Lung (tissue), 12 donors: ENCODE results near the gene PARVB. TPM values are rescaled to one million over a fixed set of nuclear protein-coding genes. Genes with fewer than 3 reads are reported as not detected.

Source experiments
- ATAC-seq: fragments of 200-7000 bp; cut with Tn5 transposase; one replicate; pipeline ENCODE4 v1.9.1; 2020; ENCODE audit warnings: moderate number of reproducible peaks; ENCODE audit not compliant: insufficient read depth, low FRiP score
- DNase-seq, 3 donors: peaks; one replicate each; pipeline ENCODE4 v3.0.0-alpha.2; 2013 to 2017
- H3K27ac ChIP-seq, 2 donors: one replicate each; pipeline ENCODE4 v1.5.1; 2013; ENCODE audit warnings: mild to moderate bottlenecking in 2 of 2, moderate library complexity in 2 of 2, control low read depth in 1 of 2, inconsistent platforms in 1 of 2, low read depth in 1 of 2, low read length in 1 of 2
- H3K27me3 ChIP-seq, 3 donors: one replicate each; pipeline ENCODE4 v1.5.1; 2013; ENCODE audit warnings: low read length in 2 of 3; ENCODE audit not compliant: control insufficient read depth in 3 of 3, insufficient read depth in 3 of 3
- H3K36me3 ChIP-seq, 4 donors: one replicate each; pipeline ENCODE4 v1.5.1; 2013; ENCODE audit warnings: low read length in 4 of 4, mild to moderate bottlenecking in 1 of 4, moderate library complexity in 1 of 4; ENCODE audit not compliant: control insufficient read depth in 4 of 4, insufficient read depth in 4 of 4
- H3K4me1 ChIP-seq, 5 donors: one replicate each; pipeline ENCODE4 v1.5.1; 2013; ENCODE audit warnings: low read length in 5 of 5, mild to moderate bottlenecking in 2 of 5, moderate library complexity in 1 of 5; ENCODE audit not compliant: control insufficient read depth in 5 of 5, insufficient read depth in 5 of 5
- H3K4me3 ChIP-seq: one replicate; pipeline ENCODE4 v1.5.1; 2013; ENCODE audit warnings: mild to moderate bottlenecking, control low read depth, moderate library complexity
- H3K9ac ChIP-seq, 2 donors: one replicate each; pipeline ENCODE4 v1.5.1; 2013; ENCODE audit warnings: low read length in 2 of 2, control low read depth in 1 of 2; ENCODE audit not compliant: insufficient read depth in 1 of 2
- H3K9me3 ChIP-seq, 4 donors: one replicate each; pipeline ENCODE4 v1.5.1; 2013; ENCODE audit warnings: low read length in 3 of 4, mild to moderate bottlenecking in 1 of 4, moderate library complexity in 1 of 4; ENCODE audit not compliant: control insufficient read depth in 4 of 4, insufficient read depth in 3 of 4
- WGBS, 2 donors: extraction: QIAGEN DNeasy Blood & Tissue Kit; methylation state at CpG; one replicate each; pipeline ENCODE4 v1.1.7; 2013; 5-methylcytosine and 5-hydroxymethylcytosine counted together
- polyA plus RNA-seq, 2 donors: library from polyadenylated mRNA; stranded (reverse); fragments of 200-250 nt; gene quantifications; one replicate each; pipeline ENCODE4 v1.2.1, GENCODE V29; 2013
- total RNA-seq, 2 donors: library from RNA; depleted of rRNA in 1 of 2; stranded (reverse); fragments of >200 nt in 1 of 2; gene quantifications; one replicate each; pipeline ENCODE4 v1.2.1, GENCODE V29; 2014 to 2021
- TF ChIP-seq, protein P1 (sequence below): IDR thresholded peaks from 2 replicates; pipeline ENCODE4 v1.5.1; 2012; ENCODE audit warnings: mild to moderate bottlenecking; ENCODE audit errors: control extremely low read depth, extremely low read depth
- donor health status: control.
- donor health status: control.
- donor health status: Bipolar disorder and iron deficiency.
- donor health status: healthy.
- donor health status: DM: yes; HTN: yes; CAD: no.

Gene PARVB
- total and polyA plus RNA-seq, 4 donors: 16.9 to 64.2 (median 49.7) TPM

DNA sequence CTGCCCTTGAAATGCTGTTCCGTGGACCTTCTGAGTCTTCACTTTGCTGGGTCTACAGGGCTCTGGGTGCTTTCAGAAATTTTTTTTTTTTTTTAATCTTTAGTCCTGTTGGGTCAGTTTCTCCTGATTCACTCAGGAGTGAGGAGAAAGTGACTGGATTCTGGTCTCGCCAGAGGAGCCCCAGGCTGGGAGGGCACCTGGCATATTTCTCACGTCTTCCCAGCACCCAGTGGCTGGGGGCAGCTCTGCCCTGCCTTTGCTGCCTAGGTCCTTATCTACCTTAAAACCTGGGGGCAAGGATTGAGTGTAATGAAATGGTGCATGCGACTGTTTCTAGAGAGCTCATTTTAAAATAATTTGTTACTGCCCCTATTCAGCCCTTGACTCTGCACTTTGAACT, 45.5 kb upstream of the PARVB start:
- Histone ChIP-seq H3K4me1 (no peaks in the 10 kb centered on the region), H3K36me3 (peaks cover 25 to 64% (median 35%) of the 10 kb centered on the region in 4 donors), H3K27ac (no peak overlapping the region), H3K27me3 (no peaks in the 10 kb centered on the region), H3K9me3 (no peaks in the 10 kb centered on the region), H3K4me3 (no peak overlapping the region), H3K9ac (no peak overlapping the region)
- ATAC-seq (no peak), DNase-seq (no peak)
- WGBS, 2 donors: 93 to 95% methylated on average over 4 of the region's 4 CpGs
- TF ChIP-seq, protein P1, sequence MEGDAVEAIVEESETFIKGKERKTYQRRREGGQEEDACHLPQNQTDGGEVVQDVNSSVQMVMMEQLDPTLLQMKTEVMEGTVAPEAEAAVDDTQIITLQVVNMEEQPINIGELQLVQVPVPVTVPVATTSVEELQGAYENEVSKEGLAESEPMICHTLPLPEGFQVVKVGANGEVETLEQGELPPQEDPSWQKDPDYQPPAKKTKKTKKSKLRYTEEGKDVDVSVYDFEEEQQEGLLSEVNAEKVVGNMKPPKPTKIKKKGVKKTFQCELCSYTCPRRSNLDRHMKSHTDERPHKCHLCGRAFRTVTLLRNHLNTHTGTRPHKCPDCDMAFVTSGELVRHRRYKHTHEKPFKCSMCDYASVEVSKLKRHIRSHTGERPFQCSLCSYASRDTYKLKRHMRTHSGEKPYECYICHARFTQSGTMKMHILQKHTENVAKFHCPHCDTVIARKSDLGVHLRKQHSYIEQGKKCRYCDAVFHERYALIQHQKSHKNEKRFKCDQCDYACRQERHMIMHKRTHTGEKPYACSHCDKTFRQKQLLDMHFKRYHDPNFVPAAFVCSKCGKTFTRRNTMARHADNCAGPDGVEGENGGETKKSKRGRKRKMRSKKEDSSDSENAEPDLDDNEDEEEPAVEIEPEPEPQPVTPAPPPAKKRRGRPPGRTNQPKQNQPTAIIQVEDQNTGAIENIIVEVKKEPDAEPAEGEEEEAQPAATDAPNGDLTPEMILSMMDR: no peak

DNA sequence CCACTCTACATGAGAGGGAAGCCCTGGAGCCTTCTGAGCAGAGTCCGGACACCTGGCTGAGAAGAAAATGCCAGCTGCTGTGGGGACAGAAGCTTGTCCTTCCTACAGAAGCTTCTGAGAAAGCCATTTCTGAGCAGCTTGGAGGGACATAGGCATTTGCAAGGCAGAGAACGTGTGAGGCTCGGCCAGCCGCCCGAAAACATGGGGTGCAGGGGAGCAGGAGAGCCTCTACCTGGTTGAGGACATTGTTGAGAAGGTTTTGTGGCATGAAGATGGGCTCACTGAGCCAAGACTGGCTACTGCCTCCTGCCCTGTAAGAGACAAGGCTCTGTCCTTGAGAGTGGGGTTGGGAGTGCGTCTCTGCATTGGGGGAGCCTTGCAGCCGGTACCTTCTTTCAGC, 43.5 kb upstream of the PARVB start:
- 95 to 98% methylated on average over 7 of the region's 7 CpGs for WGBS, 2 donors
- no peak for ATAC-seq
- Histone ChIP-seq H3K27me3 (no peaks in the 10 kb centered on the region), H3K9ac (no peak overlapping the region), H3K4me1 (no peaks in the 10 kb centered on the region), H3K27ac (no peak overlapping the region), H3K4me3 (no peak overlapping the region), H3K9me3 (no peaks in the 10 kb centered on the region), H3K36me3 (peaks cover 23 to 58% (median 37%) of the 10 kb centered on the region in 4 donors)
- TF ChIP-seq, protein P1: no peak
- no peak for DNase-seq

DNA sequence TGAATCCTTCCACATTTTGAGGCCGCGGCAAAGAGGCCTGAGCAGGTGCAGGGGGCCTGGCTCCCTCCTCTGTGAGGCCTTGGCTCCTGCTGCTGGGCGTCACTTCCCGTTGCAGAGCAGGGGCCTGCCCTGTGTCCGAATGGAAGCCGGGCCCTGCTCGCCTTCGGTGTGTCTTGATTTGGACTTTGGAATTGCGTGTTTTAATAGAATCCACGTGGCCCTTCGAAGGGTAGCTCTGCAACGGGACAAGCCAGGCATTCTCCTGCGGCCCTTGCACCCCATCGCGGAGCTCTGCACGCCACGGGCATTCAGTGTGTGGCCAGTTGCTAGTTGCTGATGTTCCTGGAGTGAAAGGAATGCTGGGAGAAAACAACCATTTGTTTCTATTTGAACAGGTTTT, 43.1 kb upstream of the PARVB start:
- Histone ChIP-seq H3K4me1 (no peaks in the 10 kb centered on the region), H3K36me3 (peaks cover 23 to 57% (median 37%) of the 10 kb centered on the region in 4 donors), H3K4me3 (no peak overlapping the region), H3K27ac (no peak overlapping the region), H3K27me3 (no peaks in the 10 kb centered on the region), H3K9me3 (no peaks in the 10 kb centered on the region), H3K9ac (no peak overlapping the region)
- ATAC-seq (no peak), DNase-seq (no peak)
- WGBS, 2 donors: 96 to 97% methylated on average over 17 of the region's 17 CpGs
- TF ChIP-seq, protein P1: no peak

DNA sequence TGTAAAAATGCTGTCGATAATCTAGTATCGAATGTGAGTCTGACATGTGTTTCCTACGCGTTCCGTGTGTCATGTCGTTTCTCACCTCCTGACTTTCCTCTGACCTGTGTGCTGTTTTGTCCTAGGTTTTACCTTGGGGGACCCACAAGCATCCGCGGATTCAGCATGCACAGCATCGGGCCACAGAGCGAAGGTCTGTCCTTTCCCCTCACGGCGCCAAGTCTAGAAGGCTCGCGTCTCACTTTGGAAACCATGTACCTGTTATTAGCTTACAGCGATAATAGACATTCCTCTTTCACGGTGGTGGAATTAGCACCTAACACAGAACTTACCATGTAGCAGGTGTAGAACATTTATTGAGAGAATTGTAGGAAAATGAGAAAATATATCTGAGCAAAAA, 40.3 kb upstream of the PARVB start:
- peaks cover 26 to 38% (median 34%) of the 10 kb centered on the region in 4 donors for H3K36me3 ChIP-seq
- DNase-seq: no peak
- H3K9me3 ChIP-seq: no peaks in the 10 kb centered on the region
- H3K4me1 ChIP-seq: no peaks in the 10 kb centered on the region
- no peak overlapping the region for H3K4me3 ChIP-seq
- WGBS, 2 donors: 97 to 98% methylated on average over 16 of the region's 16 CpGs
- TF ChIP-seq, protein P1: no peak
- H3K27ac ChIP-seq: no peak overlapping the region
- ATAC-seq: no peak
- no peak overlapping the region for H3K9ac ChIP-seq
- H3K27me3 ChIP-seq: no peaks in the 10 kb centered on the region
